Measurements from ENCODE around the gene PAX6. TPM values are rescaled to one million over a fixed set of nuclear protein-coding genes. Genes with fewer than 3 reads are reported as not detected.

The PAX6 gene
- polyA plus RNA-seq, 1 of the 3 experiments (the other 2 are of a cell fraction), result not detected

DNA sequence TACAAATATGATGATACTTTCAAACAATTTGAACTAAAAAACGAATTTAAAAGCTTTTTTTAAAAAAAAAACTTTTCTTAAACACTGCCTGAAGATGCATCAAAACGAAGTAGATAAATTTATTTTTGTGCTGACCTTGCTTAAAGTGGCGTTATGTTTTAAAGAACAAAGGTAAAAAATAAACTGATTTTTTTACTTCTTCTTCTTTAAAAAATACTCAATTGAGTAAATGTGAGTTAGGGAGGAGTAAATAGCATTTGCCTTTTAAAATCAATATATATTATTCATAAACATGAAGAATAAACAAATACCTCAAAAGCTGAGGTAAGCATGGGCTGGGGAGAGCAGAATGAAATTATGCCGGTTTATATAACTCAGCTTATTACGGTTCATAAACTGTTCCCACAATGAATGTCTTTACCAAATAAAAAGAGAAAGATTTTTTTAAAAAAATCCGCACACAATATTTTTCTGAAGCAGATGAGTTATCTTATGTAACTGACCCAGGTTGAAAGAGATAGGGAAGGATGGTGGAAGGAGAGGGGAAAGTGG, 9.0 kb downstream of the PAX6 start:
- no peaks in the 10 kb centered on the region for H3K9me3 ChIP-seq

More for the DNA sequence above, 9.0 kb downstream of the PAX6 start:
- Histone ChIP-seq H3K27me3 (ENCODE audit: insufficient read depth) (peaks cover 100% of the 10 kb centered on the region), H4K20me1 (ENCODE audit: insufficient read depth) (no peaks in the 10 kb centered on the region), H3K9ac (no peak overlapping the region), H3K36me3 (replicated peaks in 1 of 2; ENCODE audit: control insufficient read depth in 1 of 2, insufficient read depth in 2 of 2, low read length in 1 of 2) (no peaks in the 10 kb centered on the region), H3K79me2 (ENCODE audit: insufficient read depth) (no peaks in the 10 kb centered on the region), H3K27ac (ENCODE audit: low read depth in 2 of 2, low read length in 1 of 2) (no peak overlapping the region), H3K9me2 (no peaks in the 10 kb centered on the region), H3K4me3 (ENCODE audit: low read depth in 2 of 2, low read length in 1 of 2) (no peak overlapping the region), H2AFZ (ENCODE audit: low read depth) (no peak overlapping the region), H3F3A (replicated peaks; ENCODE audit: insufficient read depth) (peaks cover 4% of the 10 kb centered on the region), H3K4me1 (ENCODE audit: control insufficient read depth in 1 of 2, insufficient read depth in 2 of 2, low read depth in 1 of 2, low read length in 1 of 2) (peaks cover 0 to 3% of the 10 kb centered on the region in 2 experiments; a peak in 1 of 4 replicates), H3K4me2 (no peak overlapping the region)
- 14% methylated on average over 6 of the region's 6 CpGs for WGBS (ENCODE audit: low lambda C conversion rate)
- DNase-seq, result no peak
- POLR2A ChIA-PET, result no interaction called here
- CTCF ChIA-PET, result interaction anchor here (1.3 to 1.5 kb wide), 2 partner anchors 17 to 69 kb away, joined by 3 to 4 read pairs; no protein-coding TSS in a partner anchor
- no peak for TF ChIP-seq CHD2 (IDR thresholded peaks at IDR 0.05; ENCODE audit: low read length, partially characterized antibody)
- no peak for TF ChIP-seq POLR2AphosphoS5 (IDR thresholded peaks at IDR 0.05; ENCODE audit: low read depth, low read length)
- TF ChIP-seq EP300 (IDR thresholded peaks at IDR 0.05; ENCODE audit: borderline replicate concordance in 1 of 2, low read depth in 1 of 2, low read length in 1 of 2), result no peak
- TF ChIP-seq PBX3 (IDR thresholded peaks at IDR 0.05), result no peak
- no peak for TF ChIP-seq MXI1 (IDR thresholded peaks at IDR 0.05; ENCODE audit: low read depth, low read length)
- TF ChIP-seq, protein P1, sequence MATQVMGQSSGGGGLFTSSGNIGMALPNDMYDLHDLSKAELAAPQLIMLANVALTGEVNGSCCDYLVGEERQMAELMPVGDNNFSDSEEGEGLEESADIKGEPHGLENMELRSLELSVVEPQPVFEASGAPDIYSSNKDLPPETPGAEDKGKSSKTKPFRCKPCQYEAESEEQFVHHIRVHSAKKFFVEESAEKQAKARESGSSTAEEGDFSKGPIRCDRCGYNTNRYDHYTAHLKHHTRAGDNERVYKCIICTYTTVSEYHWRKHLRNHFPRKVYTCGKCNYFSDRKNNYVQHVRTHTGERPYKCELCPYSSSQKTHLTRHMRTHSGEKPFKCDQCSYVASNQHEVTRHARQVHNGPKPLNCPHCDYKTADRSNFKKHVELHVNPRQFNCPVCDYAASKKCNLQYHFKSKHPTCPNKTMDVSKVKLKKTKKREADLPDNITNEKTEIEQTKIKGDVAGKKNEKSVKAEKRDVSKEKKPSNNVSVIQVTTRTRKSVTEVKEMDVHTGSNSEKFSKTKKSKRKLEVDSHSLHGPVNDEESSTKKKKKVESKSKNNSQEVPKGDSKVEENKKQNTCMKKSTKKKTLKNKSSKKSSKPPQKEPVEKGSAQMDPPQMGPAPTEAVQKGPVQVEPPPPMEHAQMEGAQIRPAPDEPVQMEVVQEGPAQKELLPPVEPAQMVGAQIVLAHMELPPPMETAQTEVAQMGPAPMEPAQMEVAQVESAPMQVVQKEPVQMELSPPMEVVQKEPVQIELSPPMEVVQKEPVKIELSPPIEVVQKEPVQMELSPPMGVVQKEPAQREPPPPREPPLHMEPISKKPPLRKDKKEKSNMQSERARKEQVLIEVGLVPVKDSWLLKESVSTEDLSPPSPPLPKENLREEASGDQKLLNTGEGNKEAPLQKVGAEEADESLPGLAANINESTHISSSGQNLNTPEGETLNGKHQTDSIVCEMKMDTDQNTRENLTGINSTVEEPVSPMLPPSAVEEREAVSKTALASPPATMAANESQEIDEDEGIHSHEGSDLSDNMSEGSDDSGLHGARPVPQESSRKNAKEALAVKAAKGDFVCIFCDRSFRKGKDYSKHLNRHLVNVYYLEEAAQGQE (IDR thresholded peaks at IDR 0.05; ENCODE audit: low read depth, low read length), result no peak
- TF ChIP-seq RAD21 (IDR thresholded peaks at IDR 0.05; ENCODE audit: low read length), result no peak
- TF ChIP-seq, protein P2, sequence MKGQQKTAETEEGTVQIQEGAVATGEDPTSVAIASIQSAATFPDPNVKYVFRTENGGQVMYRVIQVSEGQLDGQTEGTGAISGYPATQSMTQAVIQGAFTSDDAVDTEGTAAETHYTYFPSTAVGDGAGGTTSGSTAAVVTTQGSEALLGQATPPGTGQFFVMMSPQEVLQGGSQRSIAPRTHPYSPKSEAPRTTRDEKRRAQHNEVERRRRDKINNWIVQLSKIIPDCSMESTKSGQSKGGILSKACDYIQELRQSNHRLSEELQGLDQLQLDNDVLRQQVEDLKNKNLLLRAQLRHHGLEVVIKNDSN (IDR thresholded peaks at IDR 0.05; ENCODE audit: borderline replicate concordance, low read depth), result no peak
- TF ChIP-seq GATA2 (CRISPR knock-in tag; IDR thresholded peaks at IDR 0.05), result no peak
- TF ChIP-seq TAF1 (IDR thresholded peaks at IDR 0.05; ENCODE audit: borderline replicate concordance, low read depth, low read length), result no peak
